GM21367 (cell line): ENCODE data around the gene STIMATE.

Experiments used
- ATAC-seq: cut with Tn5 transposase; IDR thresholded peaks from one replicate; pipeline ENCODE4 v1.9.1; 2021; ENCODE audit not compliant: unreplicated experiment

STIMATE gene

GRCh38 chr3:52824037-52824436 lies 73.3 kb downstream of the STIMATE start:
- no peak for ATAC-seq

GRCh38 chr3:52822363-52822762 lies 75.0 kb downstream of the STIMATE start:
- no peak for ATAC-seq

GRCh38 chr3:52820736-52821135 lies 76.6 kb downstream of the STIMATE start:
- ATAC-seq, result no peak

- no peak for ATAC-seq
These were observed 77.4 kb downstream of the STIMATE start for GRCh38 chr3:52819936-52820335.

GRCh38 chr3:52817860-52818259 lies 79.5 kb downstream of the STIMATE start:
- ATAC-seq, result no peak

- no peak for ATAC-seq
These were observed 80.1 kb downstream of the STIMATE start for GRCh38 chr3:52817221-52817620.

GRCh38 chr3:52816654-52817053 lies 80.7 kb downstream of the STIMATE start:
- no peak for ATAC-seq

GRCh38 chr3:52816199-52816598 lies 81.1 kb downstream of the STIMATE start:
- ATAC-seq, result no peak

- ATAC-seq, result no peak
These were observed 83.5 kb downstream of the STIMATE start for GRCh38 chr3:52813810-52814209.

GRCh38 chr3:52811452-52812011 lies 85.8 kb downstream of the STIMATE start:
- ATAC-seq, result no peak

GRCh38 chr3:52810923-52811322 lies 86.4 kb downstream of the STIMATE start:
- ATAC-seq, result no peak

GRCh38 chr3:52809662-52810377 lies 87.5 kb downstream of the STIMATE start:
- no peak for ATAC-seq

GRCh38 chr3:52809149-52809548 lies 88.2 kb downstream of the STIMATE start:
- ATAC-seq, result no peak

GRCh38 chr3:52805270-52806039 lies 91.9 kb downstream of the STIMATE start:
- no peak for ATAC-seq

GRCh38 chr3:52801839-52802238 lies 95.5 kb downstream of the STIMATE start:
- ATAC-seq, result no peak

- no peak for ATAC-seq
These were observed 97.3 kb downstream of the STIMATE start for GRCh38 chr3:52800079-52800478.

GRCh38 chr3:52798978-52799476 lies 98.3 kb downstream of the STIMATE start:
- no peak for ATAC-seq

- no peak for ATAC-seq
These were observed 98.9 kb downstream of the STIMATE start for GRCh38 chr3:52798376-52798977.

GRCh38 chr3:52796411-52796810 lies 100.9 kb downstream of the STIMATE start:
- no peak for ATAC-seq

GRCh38 chr3:52795298-52795900 lies 101.9 kb downstream of the STIMATE start:
- ATAC-seq, result no peak

- no peak for ATAC-seq
These were observed 102.7 kb downstream of the STIMATE start, which contains the start of gene ITIH3 for GRCh38 chr3:52794612-52795099. TSS of gene ITIH3 (plus strand) at chr3:52794796. CDS start at chr3:52794804, 8 bp downstream.
